ENCODE measurements around the gene SPG7. TPM values are rescaled to one million over a fixed set of nuclear protein-coding genes. Genes with fewer than 3 reads are reported as not detected.

SPG7 gene
- total RNA-seq, 1 experiment from 2014 or later: 94.2 TPM

DNA sequence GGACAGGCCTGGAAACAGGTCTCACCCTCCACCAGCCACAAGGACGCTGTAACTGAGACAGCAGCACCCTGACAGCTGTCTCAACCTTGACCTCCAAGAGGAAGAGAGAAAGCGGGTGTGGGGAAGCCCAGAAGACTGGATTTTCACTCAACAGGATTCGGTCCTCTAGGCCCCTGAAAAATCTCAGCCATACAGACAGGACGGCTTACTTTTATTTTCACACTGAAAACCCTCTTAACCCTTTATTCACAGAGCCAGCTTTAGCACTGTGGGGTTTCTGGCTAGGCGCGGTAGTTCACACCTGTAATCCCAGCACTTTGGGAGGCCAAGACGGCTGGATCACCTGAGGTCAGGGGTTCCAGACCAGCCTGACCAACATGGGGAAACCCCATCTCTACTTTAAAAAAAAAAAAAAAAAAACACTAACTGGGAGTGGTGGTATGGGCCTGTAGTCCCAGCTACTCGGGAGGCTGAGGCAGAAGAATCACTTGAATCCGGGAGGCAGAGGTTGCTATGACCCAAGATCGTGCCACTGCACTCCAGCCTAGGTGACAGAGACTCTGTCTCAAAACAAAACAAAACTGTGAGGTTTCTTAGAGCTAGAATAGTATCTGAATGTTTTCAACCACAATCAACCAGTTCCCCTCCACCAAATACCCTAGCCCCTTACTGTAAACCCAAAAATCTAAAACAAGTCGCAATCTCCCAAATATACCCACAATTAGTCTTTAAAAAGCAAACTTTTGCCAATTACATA lies 23.1 kb upstream of the SPG7 start:
- no peak for DNase-seq (ENCODE audit: extremely low read depth, low read depth)

DNA sequence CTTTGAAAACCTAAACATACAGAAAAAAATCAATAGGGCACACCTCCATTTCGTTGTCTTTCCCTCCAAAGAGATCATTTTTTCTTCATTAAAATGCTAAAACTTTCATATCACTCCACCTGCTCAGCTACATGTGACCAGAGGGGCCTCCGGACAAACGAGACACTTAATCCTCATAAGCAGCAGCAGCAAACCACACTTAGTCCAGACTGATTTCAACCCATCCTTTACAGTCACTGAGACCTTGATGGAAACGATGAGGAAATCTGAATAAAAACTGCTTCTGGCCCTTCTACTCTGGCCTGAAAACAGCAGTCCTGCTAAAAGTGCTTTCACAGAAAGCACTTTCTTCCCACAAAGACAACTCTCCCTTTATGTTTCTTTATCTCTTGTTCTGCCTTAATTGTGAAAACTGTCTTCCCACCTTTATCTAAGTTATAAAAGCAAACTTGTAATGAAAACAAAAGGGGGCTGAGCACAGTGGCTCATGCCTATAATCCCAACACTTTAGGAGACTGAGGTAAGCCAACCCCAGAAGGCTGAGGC lies 22.4 kb upstream of the SPG7 start:
- no peak for DNase-seq (ENCODE audit: extremely low read depth, low read depth)

DNA sequence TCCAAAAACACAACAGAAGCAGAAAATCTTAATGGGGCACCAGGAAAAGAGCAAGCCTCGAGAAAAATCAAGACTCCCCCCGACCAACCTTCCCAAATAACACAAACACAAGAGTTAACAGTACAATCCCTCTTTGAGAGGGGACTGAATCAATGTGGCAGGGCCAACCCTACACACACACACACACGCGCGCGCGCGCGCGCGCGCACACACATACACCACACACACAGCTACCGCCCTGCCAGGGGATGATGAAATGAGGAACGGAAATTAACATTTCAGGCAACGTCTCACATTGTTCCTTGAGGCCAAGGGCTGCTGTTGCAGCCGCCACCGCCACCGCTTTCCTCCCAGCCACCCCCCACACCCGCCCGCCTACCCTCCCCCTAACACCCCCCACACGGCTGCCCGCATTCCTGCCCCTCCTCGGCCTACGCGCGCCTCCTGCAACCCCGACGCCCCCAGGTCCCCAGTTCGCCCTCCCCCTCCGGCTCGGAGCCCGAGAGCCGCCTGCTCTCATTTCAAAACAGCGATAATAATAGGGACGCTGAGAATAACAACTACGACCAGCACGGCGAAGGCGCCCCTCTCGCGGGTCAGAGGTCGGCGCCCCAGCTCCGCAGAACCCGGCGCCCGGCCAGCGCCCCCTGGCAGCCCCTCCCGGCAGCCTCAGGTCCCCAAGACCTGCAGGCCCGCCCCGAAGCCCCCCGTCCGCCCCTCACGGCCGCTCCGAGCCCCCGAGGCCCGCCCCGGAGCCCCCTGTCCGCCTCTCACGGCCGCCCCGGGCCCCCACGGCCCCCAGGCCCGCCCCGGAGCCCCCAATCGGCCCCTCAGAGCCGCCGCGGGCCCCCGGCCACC lies 18.9 kb upstream of the SPG7 start:
- DNase-seq (ENCODE audit: extremely low read depth, low read depth): peak; percentile 88

DNA sequence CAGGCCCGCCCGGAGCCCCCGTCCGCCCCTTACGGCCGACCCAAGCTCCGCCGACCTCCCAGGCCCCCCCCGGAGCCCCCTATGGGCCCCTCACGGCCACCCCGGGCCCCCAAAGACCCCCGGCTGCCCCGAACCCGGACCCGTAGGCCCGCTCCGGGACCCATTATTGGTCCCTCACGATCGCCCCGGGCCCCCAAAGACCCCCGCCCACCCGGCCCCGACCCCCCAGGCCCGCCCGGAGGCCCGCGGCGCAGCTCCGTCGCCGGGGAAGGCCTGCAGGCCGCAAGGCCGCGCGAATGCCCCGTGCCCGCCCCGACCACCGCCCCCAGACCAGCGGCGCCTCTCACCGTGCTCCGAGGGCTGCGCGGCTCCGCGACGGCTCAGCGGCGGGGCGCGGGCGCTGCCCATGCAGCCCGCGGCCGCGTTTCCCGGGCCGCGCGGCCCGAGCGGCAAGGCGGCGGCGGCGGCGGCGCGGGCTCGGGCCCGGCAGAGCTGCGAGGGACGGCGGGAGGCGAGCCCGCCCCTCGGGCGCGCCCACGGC lies 18.2 kb upstream of the SPG7 start:
- DNase-seq (ENCODE audit: extremely low read depth, low read depth): no peak

DNA sequence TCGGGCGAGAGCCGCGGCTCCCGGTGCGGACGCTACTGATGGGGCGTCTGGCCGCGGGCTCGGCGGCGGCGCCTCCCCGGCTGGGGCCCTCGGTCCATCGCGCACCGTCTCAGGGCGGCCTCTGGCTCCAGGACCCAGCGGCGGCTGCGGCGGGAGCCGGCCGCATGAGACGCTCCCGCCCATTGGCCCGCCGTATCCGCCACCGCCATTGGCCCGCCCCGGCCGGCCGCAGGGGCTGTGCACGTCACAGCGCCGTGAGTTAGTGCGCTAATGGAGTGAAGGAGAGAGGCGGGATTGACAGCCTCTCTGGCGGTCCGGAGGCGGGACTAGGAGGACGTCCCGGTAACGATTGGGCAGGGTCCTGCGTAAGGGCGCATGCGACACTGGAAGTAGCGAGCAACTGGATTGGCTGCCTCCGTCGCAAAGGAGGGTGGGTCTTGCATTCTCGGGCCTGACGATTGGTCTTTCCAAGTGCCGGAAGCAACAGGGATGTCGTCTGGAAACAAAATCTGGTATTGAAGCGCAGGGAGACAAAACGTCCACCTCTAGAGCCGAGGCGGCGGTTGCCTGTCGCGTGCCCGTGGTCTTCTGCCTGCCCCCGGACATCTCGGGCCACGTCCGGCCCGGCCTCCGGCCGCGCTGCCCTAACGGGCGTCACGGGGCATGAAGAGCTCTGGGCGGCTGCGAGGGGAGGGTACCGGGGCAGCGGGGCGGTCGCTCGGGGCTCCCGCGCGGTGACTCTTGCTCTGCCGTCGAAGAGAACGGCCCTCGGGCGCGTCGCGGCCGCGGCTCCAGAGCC lies 17.6 kb upstream of the SPG7 start, which contains the start of gene ANKRD11:
Gene ANKRD11 (minus strand): TSS at position 123 of the 799 bp plus-strand sequence. CDS start 173,542 bp downstream, outside the sequence.
- DNase-seq (ENCODE audit: extremely low read depth, low read depth): peak; percentile 100

DNA sequence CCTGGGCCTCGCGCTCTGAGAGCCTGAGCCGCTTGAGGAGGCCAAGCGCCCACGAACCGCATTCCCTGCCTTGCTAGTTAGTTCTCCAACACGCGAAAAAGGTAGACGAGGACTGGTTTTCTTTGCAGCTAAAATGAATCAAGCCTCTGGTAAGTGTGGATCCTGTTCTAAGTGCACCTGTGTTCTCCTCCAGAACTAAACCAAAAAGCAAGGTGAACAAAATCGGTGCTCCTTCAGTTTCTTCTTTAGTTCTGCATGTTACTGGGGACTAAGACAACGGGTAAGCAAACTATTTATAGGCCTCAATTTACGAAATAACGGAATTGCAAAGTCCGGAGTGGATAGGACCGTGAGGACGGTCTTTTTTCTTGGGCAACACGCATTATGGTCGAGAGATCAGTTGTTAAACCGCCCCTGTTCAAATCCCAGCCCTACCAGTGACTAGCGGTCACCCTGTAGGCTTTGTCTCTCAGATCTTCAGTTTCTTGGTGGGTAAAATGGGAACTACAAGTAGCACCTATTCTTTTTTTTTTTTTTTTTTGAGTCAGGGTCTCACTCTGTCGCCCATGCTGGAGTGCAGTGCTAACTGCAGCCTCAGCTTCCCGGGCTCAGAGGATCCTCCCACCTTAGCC lies 16.8 kb upstream of the SPG7 start:
- no peak for DNase-seq (ENCODE audit: extremely low read depth, low read depth)

DNA sequence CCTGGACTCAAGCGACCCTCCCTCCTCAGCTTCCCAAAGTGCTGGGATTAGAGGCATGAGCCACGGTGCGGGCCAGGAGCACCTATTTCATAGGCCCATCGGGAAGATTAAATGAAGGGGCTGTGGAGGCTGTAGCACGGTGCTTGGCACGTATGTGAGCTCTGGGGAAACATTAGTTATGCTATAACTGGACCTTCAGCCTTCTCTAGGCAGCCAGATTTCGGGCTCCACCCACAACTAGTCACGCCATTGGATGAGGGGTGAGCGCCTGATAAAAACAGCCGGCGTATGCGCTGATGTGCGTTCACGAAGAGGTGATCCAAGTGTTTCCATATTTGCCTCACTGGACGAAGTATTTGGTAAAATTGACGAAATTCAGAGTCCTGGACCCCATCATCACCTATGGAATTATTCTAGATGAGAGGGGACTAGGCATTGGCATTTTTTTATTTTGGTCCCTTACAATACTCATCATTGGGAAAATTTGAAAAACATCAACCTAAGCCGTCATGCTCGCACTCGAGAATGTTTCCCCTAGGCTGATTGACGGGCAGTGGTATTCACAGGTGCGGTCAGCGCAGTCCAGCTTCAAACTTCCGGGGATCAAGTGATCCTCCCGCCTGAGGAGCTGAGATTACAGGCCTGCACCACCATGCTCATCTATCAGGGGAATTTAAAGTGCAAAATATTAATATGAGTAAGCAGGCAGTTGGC lies 16.1 kb upstream of the SPG7 start:
- DNase-seq (ENCODE audit: extremely low read depth, low read depth): no peak

DNA sequence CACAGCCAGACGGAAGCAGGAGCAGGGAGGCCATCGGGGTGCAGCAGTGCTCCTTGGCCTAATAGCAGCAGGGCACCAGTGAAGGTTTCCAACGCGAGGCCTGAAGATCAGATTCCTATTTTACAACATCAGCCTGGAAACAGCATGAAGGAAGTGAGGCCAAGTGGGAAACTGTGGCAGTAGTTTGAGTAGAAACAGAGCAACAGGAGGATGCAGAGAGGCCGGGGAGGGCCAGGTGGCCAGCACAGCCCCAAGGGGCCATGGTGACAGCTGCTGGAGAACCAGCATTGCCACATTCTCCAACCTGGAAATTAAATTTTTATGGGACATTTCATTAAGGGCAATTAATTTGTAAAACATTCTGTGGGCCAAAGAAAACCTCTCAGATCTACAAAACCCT lies 14.4 kb upstream of the SPG7 start:
- no peak for DNase-seq (ENCODE audit: extremely low read depth, low read depth)

DNA sequence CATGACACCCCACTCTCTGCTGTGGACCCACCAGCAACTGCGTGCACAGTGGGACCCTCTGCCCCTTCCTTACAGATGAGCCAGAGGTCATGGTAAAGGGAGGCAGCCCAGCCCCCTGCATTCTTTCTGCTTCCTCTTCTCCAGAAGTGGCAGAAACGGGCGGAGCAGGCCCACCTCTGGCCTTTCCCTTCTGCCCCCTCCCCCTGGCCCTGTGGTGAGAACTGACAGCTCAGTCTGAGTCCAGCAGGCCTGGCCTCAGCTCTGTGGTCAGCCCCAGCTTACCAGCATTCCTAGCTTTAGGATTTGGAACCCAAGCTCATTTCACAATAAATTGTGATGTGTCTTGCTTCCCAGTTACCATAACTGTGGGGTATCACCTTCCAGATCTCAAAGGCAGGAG lies 13.1 kb upstream of the SPG7 start:
- DNase-seq (ENCODE audit: extremely low read depth, low read depth): no peak

DNA sequence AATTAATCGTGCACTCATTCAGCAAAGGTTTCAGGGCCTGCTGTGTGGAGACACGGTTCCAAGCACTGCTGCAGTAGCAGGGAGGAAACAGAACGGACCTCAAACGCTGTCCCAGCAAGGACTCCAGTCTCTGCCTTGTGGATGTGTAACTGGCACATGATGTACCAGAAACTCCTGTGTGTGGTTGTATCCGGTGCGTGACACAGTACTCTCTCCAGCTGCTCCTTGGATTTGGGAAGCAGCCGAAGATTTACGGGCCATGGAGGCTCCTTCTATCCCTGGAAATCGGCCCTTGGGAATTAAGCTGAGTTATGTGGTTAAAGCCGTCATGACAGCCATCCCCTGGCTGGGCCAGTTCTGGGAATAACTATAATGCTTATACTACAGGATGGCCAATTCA lies 9.4 kb upstream of the SPG7 start:
- DNase-seq (ENCODE audit: extremely low read depth, low read depth): no peak

DNA sequence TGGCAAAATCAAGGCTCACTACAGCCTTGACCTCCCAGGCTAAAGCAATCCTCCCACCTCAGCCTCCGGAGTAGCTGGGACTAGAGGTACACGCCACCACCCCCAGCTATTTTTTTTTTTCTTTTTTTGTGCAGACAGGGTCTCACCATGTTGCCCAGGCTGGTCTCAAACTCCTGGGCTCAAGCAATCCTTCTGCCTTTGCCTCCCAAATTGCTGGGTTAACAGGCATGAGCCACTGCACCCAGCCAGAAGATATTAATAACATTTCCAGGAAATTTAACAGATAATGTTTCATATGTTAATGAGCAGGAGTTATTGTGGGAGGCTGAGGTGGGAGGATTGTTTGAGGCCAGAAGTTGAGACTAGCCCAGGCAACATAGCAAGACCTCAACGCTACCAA lies 8.4 kb upstream of the SPG7 start:
- no peak for DNase-seq (ENCODE audit: extremely low read depth, low read depth)

DNA sequence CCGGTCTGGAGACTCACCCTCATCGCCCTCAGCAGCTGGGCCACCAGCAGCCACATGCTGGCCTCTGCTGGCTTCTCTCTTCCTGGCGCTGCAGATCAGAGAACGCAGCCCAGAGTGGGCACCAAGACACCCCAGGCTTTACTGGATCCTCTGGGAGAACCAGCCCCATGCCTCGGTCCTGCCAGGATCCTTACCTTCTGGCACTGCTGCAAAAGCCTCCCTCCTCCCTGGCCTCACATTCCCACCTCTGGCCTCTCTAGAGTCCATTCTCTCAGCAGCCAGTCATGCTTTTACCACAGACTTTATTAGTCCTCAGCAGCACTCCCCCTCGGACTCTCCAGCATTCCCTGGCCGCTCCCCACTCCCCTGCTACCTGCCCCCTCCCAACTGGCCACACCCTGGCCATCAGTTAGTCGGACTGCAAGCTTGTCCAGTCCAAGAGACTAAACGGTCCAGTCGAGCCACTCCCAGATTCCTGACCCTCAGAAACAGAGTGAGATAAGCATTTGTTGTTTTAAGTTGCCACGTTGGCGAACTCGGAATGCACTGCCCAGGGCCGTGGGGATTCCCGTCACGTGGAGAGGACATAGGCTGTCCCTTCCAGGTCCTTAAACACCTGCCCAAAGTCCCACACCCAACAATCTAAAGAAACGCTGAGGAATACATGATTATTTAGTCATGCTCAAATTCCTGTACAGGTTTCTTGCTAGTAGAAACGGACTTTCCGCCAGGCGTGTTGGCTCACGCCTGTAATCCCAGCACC lies 5.9 kb upstream of the SPG7 start:
- DNase-seq (ENCODE audit: extremely low read depth, low read depth): peak; percentile 33

DNA sequence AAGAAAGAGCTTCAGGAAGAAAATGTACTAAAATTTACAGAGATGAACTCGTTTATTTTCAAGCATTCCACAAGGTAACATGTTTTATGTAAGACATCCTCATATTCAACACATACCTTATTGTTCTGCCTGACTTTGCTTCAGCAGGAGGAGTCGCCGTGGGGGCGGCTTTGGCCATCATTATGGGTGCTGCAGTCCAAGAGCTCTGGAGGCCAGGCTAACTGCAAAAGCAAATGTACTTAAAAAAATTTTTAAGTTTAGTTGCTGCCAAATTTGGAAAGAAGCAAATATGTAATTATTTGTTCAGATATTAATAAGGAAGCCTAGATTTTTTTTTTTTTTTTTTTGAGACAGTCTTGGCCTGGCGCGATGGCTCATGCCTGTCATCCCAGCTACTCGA lies 4.1 kb upstream of the SPG7 start:
- DNase-seq (ENCODE audit: extremely low read depth, low read depth): no peak

DNA sequence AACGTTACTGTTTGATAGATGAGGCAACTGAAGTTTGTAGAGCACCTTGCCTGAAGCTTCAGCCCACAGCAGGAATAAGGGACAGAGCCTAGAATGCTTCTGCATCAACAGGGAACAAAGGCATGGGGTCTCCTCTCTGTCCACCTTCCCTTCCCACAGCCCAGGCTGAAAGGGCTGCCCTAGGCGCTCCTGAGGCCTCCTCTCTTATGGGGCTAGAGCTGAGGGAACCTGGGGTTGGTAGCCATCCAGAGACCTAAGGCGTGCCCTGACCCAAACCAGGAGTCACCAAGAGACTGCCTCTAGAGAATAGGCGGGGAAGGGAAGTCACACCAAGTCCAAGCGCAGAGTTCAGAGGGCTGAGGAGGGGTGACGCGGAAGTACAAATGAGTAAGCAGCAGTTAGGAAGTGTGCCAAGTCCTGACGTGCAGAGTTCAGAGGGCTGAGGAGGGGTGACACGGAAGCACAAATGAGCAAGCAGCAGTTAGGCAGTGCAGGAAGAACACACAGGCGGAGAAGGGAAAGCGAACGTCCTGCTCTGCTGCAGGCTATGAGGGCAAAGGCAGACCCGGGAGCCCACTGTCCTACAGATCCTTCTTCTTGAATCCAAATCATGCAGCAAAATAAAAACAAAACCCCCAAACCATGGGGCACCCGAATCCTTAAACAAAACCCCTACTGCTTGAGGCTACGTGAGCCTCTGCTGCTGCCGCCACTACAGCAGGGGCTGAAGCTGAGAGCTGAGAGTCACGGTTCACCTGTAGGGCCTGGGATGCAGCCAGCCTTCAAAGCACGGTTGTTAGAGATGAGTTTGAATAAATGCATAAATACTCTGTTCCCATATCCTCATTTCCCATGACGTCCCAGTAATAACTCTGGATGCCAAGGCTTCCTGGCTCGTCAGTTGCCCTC lies 2.7 kb upstream of the SPG7 start:
- peak; percentile 97 for DNase-seq (ENCODE audit: extremely low read depth, low read depth)

DNA sequence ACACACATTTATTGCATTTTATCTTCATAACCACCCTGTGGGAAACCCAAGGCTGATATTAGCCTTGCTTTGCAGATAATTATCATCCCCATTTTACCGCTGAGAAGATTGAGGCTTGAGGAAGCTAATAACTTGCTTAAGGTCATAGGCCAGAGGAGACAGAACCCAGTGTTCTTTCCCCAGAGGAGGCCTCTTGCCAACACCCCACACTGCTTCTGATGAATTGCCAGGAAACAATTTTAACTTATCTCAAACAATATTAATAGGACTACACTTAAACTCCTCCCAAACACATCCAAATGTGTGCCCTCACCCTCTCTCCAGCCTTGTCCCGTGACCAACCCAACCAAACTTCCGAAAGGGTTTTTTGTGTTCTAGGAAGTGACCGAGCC lies 2.1 kb upstream of the SPG7 start:
- no peak for DNase-seq (ENCODE audit: extremely low read depth, low read depth)

DNA sequence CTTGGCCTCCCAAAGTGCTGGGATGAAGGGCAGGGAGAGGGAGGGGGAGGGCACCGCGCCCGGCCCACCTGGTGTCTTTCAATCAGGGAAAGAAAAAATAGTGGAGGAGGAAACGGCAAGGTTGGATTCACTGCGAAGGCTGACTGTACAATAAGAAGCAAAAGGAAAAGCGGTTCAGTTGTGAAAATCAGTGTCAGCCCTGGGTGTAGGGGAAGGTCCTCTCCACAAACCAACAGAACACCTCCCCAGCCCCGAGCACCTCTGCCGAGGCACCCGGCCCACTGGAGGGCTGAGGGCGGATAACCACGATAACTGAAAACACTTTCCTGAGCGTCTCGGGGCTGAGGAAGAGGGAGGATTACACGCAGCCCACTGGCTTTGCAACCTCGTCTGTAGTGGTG lies 1.4 kb upstream of the SPG7 start:
- no peak for DNase-seq (ENCODE audit: extremely low read depth, low read depth)

DNA sequence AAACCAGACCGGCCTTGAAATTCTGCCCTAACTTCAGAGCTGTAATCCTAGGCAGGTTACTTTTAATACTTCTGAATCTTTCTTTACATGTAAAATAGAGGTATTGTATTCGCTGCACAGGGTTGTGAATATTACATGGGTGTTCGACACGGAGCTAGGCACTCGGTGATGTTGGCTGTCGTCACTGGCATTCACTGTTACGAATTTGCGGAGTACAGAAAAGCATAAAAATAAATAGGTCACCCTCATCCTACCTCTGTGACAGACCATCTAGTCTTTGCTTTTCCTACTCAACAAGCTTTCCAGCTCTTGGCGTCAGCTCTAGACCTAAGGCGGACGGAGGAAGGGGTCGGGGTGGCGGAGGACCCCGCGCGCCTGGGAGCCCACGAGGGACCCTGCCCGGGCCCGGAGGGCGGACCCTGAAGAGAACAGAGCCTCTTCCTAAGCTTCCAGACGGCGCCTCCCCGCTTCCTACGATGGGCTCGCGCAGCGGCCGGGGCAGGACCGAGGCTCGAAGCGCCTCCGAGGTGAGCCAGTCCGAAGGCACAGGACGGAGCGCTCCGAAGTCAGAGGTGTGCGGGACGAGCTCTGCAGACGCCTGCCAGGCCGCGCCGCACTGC lies 879 bp upstream of the SPG7 start:
- no peak for DNase-seq (ENCODE audit: extremely low read depth, low read depth)
